NT2/D1 (cell line): ENCODE data around the gene GBA3.

Experiments
- SUZ12 ChIP-seq: IDR thresholded peaks from 2 replicates; pipeline ENCODE4 v1.6.1; 2011; ENCODE audit not compliant: insufficient read length, insufficient read depth; ENCODE audit errors: extremely low read depth
- YY1 ChIP-seq: IDR thresholded peaks from 2 replicates; pipeline ENCODE4 v1.6.1; 2011; ENCODE audit not compliant: insufficient read length, insufficient read depth

DNA sequence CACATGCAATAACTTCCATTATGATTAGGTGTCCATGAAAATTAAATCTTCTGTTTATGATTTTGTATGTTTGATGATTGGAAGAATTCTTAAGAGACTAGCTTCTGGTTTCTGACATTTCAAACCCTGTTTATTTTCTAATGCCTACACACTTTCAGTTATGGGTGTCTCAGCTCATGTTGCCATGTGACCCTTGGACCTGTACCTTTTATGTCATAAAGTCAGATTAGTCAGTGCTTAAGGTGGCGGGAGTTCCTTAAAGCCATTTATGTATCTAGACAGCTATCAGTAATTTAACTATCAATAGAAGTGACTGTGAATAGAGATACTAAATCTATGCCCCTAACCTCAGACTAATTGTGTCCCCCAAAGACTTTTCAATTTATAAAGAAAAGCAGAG is 155.6 kb downstream of the GBA3 start:
- TF ChIP-seq SUZ12 (no peak), YY1 (no peak)
